HEK293 (cell line): Measurements from ENCODE around the gene MYORG.

ENCODE experiments used
- CTCF ChIA-PET: fragments of 350-600 bp; formaldehyde crosslinking; extraction: SDS; loops from one replicate; lab custom pipeline; 2021; ENCODE audit warnings: antibody characterized with exemption; lab: Yijun Ruan, JAX
- POLR2A ChIA-PET: fragments of 300-600 bp; formaldehyde crosslinking; extraction: SDS; loops from one replicate; lab custom pipeline; 2020; ENCODE audit warnings: antibody characterized with exemption, inconsistent platforms; lab: Yijun Ruan, JAX
- H3K27ac ChIP-seq: fragments of 200-500 bp; sonication (Bioruptor generic); 2 replicates; pipeline ENCODE4 v1.5.1; 2014; ENCODE audit warnings: low read depth, low read length, control low read depth, inconsistent platforms; ENCODE audit errors: extremely low read depth
- H3K36me3 ChIP-seq, 2 experiments: fragments of 200-500 bp in 1 of 2; sonication (Bioruptor generic) in 1 of 2; 1 replicate in 1 of 2; 2 replicates in 1 of 2; pipeline ENCODE4 v1.5.1; 2014 to 2017; ENCODE audit warnings: inconsistent platforms in 2 of 2, low read length in 2 of 2; ENCODE audit not compliant: control insufficient read depth in 2 of 2, insufficient read depth in 1 of 2
- H3K4me1 ChIP-seq: fragments of 200-500 bp; sonication (Bioruptor generic); 2 replicates; pipeline ENCODE4 v1.5.1; 2014; ENCODE audit warnings: mild to moderate bottlenecking, low read length, inconsistent platforms; ENCODE audit not compliant: control insufficient read depth, insufficient read depth
- H3K4me3 ChIP-seq: 2 replicates; pipeline ENCODE4 v1.5.1; 2011; ENCODE audit warnings: low read depth, mild to moderate bottlenecking, control low read depth, low read length, moderate library complexity
- H3K9me3 ChIP-seq: fragments of 200-500 bp; sonication (Bioruptor generic); 2 replicates; pipeline ENCODE4 v1.5.1; 2014; ENCODE audit warnings: low read depth, low read length, inconsistent platforms; ENCODE audit not compliant: control insufficient read depth, insufficient read depth
- FEZF1 ChIP-seq: fragments of 450-650 bp; formaldehyde crosslinking; IDR thresholded peaks from 2 replicates; pipeline ENCODE4 v1.5.1; 2016; ENCODE audit warnings: missing biosample characterization, missing genetic modification characterization
- KLF10 ChIP-seq: fragments of 450-650 bp; IDR thresholded peaks from 2 replicates; pipeline ENCODE4 v1.5.1; 2018; ENCODE audit warnings: missing biosample characterization, mild to moderate bottlenecking, missing genetic modification characterization
- PRDM1 ChIP-seq: fragments of 450-650 bp; formaldehyde crosslinking; IDR thresholded peaks from 2 replicates; pipeline ENCODE4; 2016; ENCODE audit warnings: missing biosample characterization, missing genetic modification characterization
- PRDM2 ChIP-seq: fragments of 450-650 bp; formaldehyde crosslinking; IDR thresholded peaks from 2 replicates; pipeline ENCODE4 v1.5.1; 2016; ENCODE audit warnings: missing biosample characterization, missing genetic modification characterization, borderline replicate concordance
- PRDM6 ChIP-seq: fragments of 450-650 bp; formaldehyde crosslinking; IDR thresholded peaks from 2 replicates; pipeline ENCODE4 v1.5.1; 2017; ENCODE audit warnings: missing biosample characterization, missing genetic modification characterization
- WT1 ChIP-seq: fragments of 450-650 bp; formaldehyde crosslinking; IDR thresholded peaks from 2 replicates; pipeline ENCODE4 v1.5.1; 2016; ENCODE audit warnings: missing biosample characterization, missing genetic modification characterization
- ZFP41 ChIP-seq: fragments of 450-650 bp; formaldehyde crosslinking; IDR thresholded peaks from 2 replicates; pipeline ENCODE4 v1.5.1; 2016; ENCODE audit warnings: missing biosample characterization, missing genetic modification characterization, borderline replicate concordance
- ZNF10 ChIP-seq: fragments of 450-650 bp; formaldehyde crosslinking; IDR thresholded peaks from 2 replicates; pipeline ENCODE4 v1.5.1; 2017; ENCODE audit warnings: missing biosample characterization, missing genetic modification characterization
- ZNF148 ChIP-seq: fragments of 450-650 bp; formaldehyde crosslinking; IDR thresholded peaks from 2 replicates; pipeline ENCODE4 v1.5.0; 2017; ENCODE audit warnings: missing biosample characterization, missing genetic modification characterization, borderline replicate concordance
- ZNF169 ChIP-seq: fragments of 450-650 bp; formaldehyde crosslinking; IDR thresholded peaks from 2 replicates; pipeline ENCODE4 v1.5.1; 2016; ENCODE audit warnings: missing biosample characterization, missing genetic modification characterization
- ZNF292 ChIP-seq: fragments of 450-650 bp; formaldehyde crosslinking; IDR thresholded peaks from 2 replicates; pipeline ENCODE4 v1.5.1; 2016; ENCODE audit warnings: low read depth, missing biosample characterization, missing genetic modification characterization, borderline replicate concordance
- ZNF529 ChIP-seq: fragments of 450-650 bp; formaldehyde crosslinking; IDR thresholded peaks from 2 replicates; pipeline ENCODE4 v1.5.1; 2017; ENCODE audit warnings: missing genetic modification characterization, missing biosample characterization; ENCODE audit not compliant: insufficient replicate concordance
- ZNF623 ChIP-seq: fragments of 450-650 bp; formaldehyde crosslinking; IDR thresholded peaks from 2 replicates; pipeline ENCODE4 v1.5.1; 2016; ENCODE audit warnings: missing biosample characterization, missing genetic modification characterization
- ZNF639 ChIP-seq: fragments of 450-650 bp; formaldehyde crosslinking; IDR thresholded peaks from 2 replicates; pipeline ENCODE4 v1.5.1; 2016; ENCODE audit warnings: missing biosample characterization, missing genetic modification characterization
- ZNF747 ChIP-seq: fragments of 450-650 bp; formaldehyde crosslinking; IDR thresholded peaks from 2 replicates; pipeline ENCODE4 v1.5.1; 2016; ENCODE audit warnings: missing biosample characterization, missing genetic modification characterization
- ZNF76 ChIP-seq: fragments of 450-650 bp; formaldehyde crosslinking; IDR thresholded peaks from 2 replicates; pipeline ENCODE4; 2016; ENCODE audit warnings: low read depth, missing biosample characterization, missing genetic modification characterization, borderline replicate concordance
- ZNF837 ChIP-seq: fragments of 450-650 bp; formaldehyde crosslinking; IDR thresholded peaks from 2 replicates; pipeline ENCODE4 v1.5.1; 2016; ENCODE audit warnings: missing biosample characterization, missing genetic modification characterization

Gene MYORG

GRCh38 chr9:34386656-34387055 lies 10.0 kb upstream of the MYORG start:
- no peak for TF ChIP-seq ZNF169 (tag by site-specific recombination)
- TF ChIP-seq ZNF639 = no peak
- TF ChIP-seq ZNF747 (tag by site-specific recombination) = no peak
- TF ChIP-seq ZNF837 (tag by site-specific recombination) = no peak
- no peak for TF ChIP-seq FEZF1
- TF ChIP-seq ZNF10 (tag by site-specific recombination) = no peak

GRCh38 chr9:34385561-34386230 lies 9.0 kb upstream of the MYORG start:
- Histone ChIP-seq H3K4me3 (no peak overlapping the region), H3K27ac (no peak overlapping the region), H3K36me3 (no peaks in the 10 kb centered on the region), H3K9me3 (no peaks in the 10 kb centered on the region), H3K4me1 (no peaks in the 10 kb centered on the region)
- CTCF ChIA-PET = interaction anchor here (0.6 kb wide), 4 partner anchors 9 to 322 kb away, joined by 3 to 5 read pairs (median 3); no protein-coding TSS in a partner anchor
- POLR2A ChIA-PET = no interaction called here
- no peak for TF ChIP-seq ZNF76
- TF ChIP-seq WT1 (tag by site-specific recombination) = no peak

More at GRCh38 chr9:34386656-34387055, 10.0 kb upstream of the MYORG start:
- no peak overlapping the region for H3K4me3 ChIP-seq
- H3K9me3 ChIP-seq = no peaks in the 10 kb centered on the region
- ChIA-PET CTCF (interaction anchor here (2.5 kb wide), 1 partner anchor 162 kb away, joined by 9 read pairs; no protein-coding TSS in a partner anchor), POLR2A (no interaction called here)
- H3K36me3 ChIP-seq = no peaks in the 10 kb centered on the region
- no peak overlapping the region for H3K27ac ChIP-seq
- no peaks in the 10 kb centered on the region for H3K4me1 ChIP-seq

GRCh38 chr9:34384368-34385165 lies 7.9 kb upstream of the MYORG start:
- no peak overlapping the region for H3K27ac ChIP-seq
- no peaks in the 10 kb centered on the region for H3K4me1 ChIP-seq
- TF ChIP-seq PRDM1 (tag by site-specific recombination) = no peak
- no peak for TF ChIP-seq KLF10 (tag by site-specific recombination)
- TF ChIP-seq ZNF623 = no peak
- TF ChIP-seq ZNF148 (tag by site-specific recombination) = no peak
- no peak for TF ChIP-seq PRDM6 (tag by site-specific recombination)
- TF ChIP-seq ZFP41 (tag by site-specific recombination) = no peak
- no peak for TF ChIP-seq ZNF529 (tag by site-specific recombination)
- TF ChIP-seq PRDM2 (tag by site-specific recombination) = no peak
- TF ChIP-seq ZNF292 = no peak
- CTCF ChIA-PET = interaction anchor here (0.6 to 1.3 kb wide), 6 partner anchors 12 to 735 kb away, joined by 3 to 9 read pairs (median 3); no protein-coding TSS in a partner anchor
- no peaks in the 10 kb centered on the region for H3K9me3 ChIP-seq
- POLR2A ChIA-PET = no interaction called here
- no peak overlapping the region for H3K4me3 ChIP-seq
- no peaks in the 10 kb centered on the region for H3K36me3 ChIP-seq
